Trophoblast cell (in vitro differentiated cells and primary cell): ENCODE results near the gene DYRK1A.

ENCODE experiments used
- DNase-seq, 2 donors: peaks; one replicate each; pipeline ENCODE4 v3.0.0-alpha.2; 2016
- H2AFZ ChIP-seq: 2 replicates; pipeline ENCODE4 v1.6.1; 2013; ENCODE audit warnings: low read length, moderate library complexity, mild to moderate bottlenecking; ENCODE audit not compliant: insufficient read depth, poor library complexity
- H2AK5ac ChIP-seq: 2 replicates; pipeline ENCODE4 v1.6.1; 2013; ENCODE audit warnings: mild to moderate bottlenecking, low read length
- H2BK120ac ChIP-seq: 2 replicates; pipeline ENCODE4 v1.6.1; 2013; ENCODE audit warnings: low read length, mild to moderate bottlenecking, moderate library complexity; ENCODE audit not compliant: insufficient read depth, poor library complexity
- H2BK12ac ChIP-seq: 2 replicates; pipeline ENCODE4 v1.6.1; 2013; ENCODE audit warnings: mild to moderate bottlenecking, low read length, moderate library complexity
- H2BK5ac ChIP-seq: 2 replicates; pipeline ENCODE4 v1.6.1; 2013; ENCODE audit warnings: low read length, low read depth, moderate library complexity, mild to moderate bottlenecking; ENCODE audit not compliant: poor library complexity
- H3K14ac ChIP-seq: 2 replicates; pipeline ENCODE4 v1.6.1; 2013; ENCODE audit warnings: mild to moderate bottlenecking, low read length
- H3K18ac ChIP-seq: 2 replicates; pipeline ENCODE4 v1.6.1; 2013; ENCODE audit warnings: mild to moderate bottlenecking, low read length
- H3K23ac ChIP-seq: 2 replicates; pipeline ENCODE4 v1.6.1; 2013; ENCODE audit warnings: low read length
- H3K27ac ChIP-seq: 2 replicates; pipeline ENCODE4 v1.5.1; 2013; ENCODE audit warnings: low read depth, mild to moderate bottlenecking, inconsistent platforms, low read length, moderate library complexity
- H3K27me3 ChIP-seq: 2 replicates; pipeline ENCODE4 v1.6.1; 2013; ENCODE audit warnings: inconsistent platforms, mild to moderate bottlenecking, low read length, moderate library complexity; ENCODE audit not compliant: insufficient read depth
- H3K36me3 ChIP-seq, 2 experiments: 1 replicate in 1 of 2; 2 replicates in 1 of 2; pipeline ENCODE4 v1.6.1; 2013; ENCODE audit warnings: low read length in 2 of 2, mild to moderate bottlenecking in 2 of 2, moderate library complexity in 1 of 2; ENCODE audit not compliant: insufficient read depth in 2 of 2, control insufficient read depth in 1 of 2
- H3K4ac ChIP-seq: 2 replicates; pipeline ENCODE4 v1.6.1; 2013; ENCODE audit warnings: low read depth, mild to moderate bottlenecking, low read length, moderate library complexity
- H3K4me1 ChIP-seq, 2 experiments: 1 replicate in 1 of 2; 2 replicates in 1 of 2; pipeline ENCODE4 v1.6.1; 2013; ENCODE audit warnings: low read length in 2 of 2, mild to moderate bottlenecking in 2 of 2, moderate library complexity in 1 of 2; ENCODE audit not compliant: insufficient read depth in 2 of 2, control insufficient read depth in 1 of 2
- H3K4me2 ChIP-seq: 2 replicates; pipeline ENCODE4 v1.6.1; 2013; ENCODE audit warnings: inconsistent platforms, mild to moderate bottlenecking, low read length, moderate library complexity
- H3K4me3 ChIP-seq: 2 replicates; pipeline ENCODE4 v1.5.1; 2013; ENCODE audit warnings: mild to moderate bottlenecking, low read depth, low read length, inconsistent platforms
- H3K79me1 ChIP-seq: one replicate; pipeline ENCODE4 v1.6.1; 2013; ENCODE audit warnings: low read length
- H3K79me2 ChIP-seq: 2 replicates; pipeline ENCODE4 v1.6.1; 2013; ENCODE audit warnings: low read length, mild to moderate bottlenecking; ENCODE audit not compliant: control insufficient read depth, insufficient read depth, poor library complexity
- H3K9ac ChIP-seq: 2 replicates; pipeline ENCODE4 v1.6.1; 2013; ENCODE audit warnings: mild to moderate bottlenecking, low read length
- H3K9me3 ChIP-seq: 2 replicates; pipeline ENCODE4 v1.6.1; 2013; ENCODE audit warnings: low read depth, mild to moderate bottlenecking, control low read depth, inconsistent platforms, low read length; ENCODE audit not compliant: insufficient read depth
- H4K12ac ChIP-seq: 2 replicates; pipeline ENCODE4 v1.6.1; 2013; ENCODE audit warnings: low read depth, mild to moderate bottlenecking, low read length, moderate library complexity
- H4K8ac ChIP-seq: 2 replicates; pipeline ENCODE4 v1.6.1; 2013; ENCODE audit warnings: low read depth, mild to moderate bottlenecking, low read length, moderate library complexity
- H4K91ac ChIP-seq: one replicate; pipeline ENCODE4 v1.6.1; 2013; ENCODE audit warnings: low read depth, mild to moderate bottlenecking, low read length, moderate library complexity
- WGBS: extraction: QIAGEN DNeasy Blood & Tissue Kit; methylation state at CpG from one replicate; pipeline ENCODE4 v1.1.7; 2013; ENCODE audit warnings: missing lambda C conversion rate; ENCODE audit not compliant: insufficient read length, insufficient coverage; ENCODE audit errors: extremely low coverage; 5-methylcytosine and 5-hydroxymethylcytosine counted together

Gene DYRK1A

GRCh38 chr21:37393030-37393429 is 26.5 kb downstream of the DYRK1A start:
- Histone ChIP-seq H3K79me1 (no peaks in the 10 kb centered on the region), H2AFZ (no peak overlapping the region), H3K9me3 (no peaks in the 10 kb centered on the region), H3K79me2 (peaks cover 32% of the 10 kb centered on the region), H3K18ac (no peak overlapping the region), H3K4me2 (no peak overlapping the region), H2BK5ac (no peak overlapping the region), H3K4me3 (no peak overlapping the region), H3K4me1 (no peaks in the 10 kb centered on the region), H2AK5ac (no peak overlapping the region), H4K8ac (no peak overlapping the region), H4K91ac (no peak overlapping the region), H2BK120ac (no peak overlapping the region), H3K4ac (peak overlapping the region; percentile 57), H3K27me3 (no peaks in the 10 kb centered on the region), H3K23ac (no peak overlapping the region), H2BK12ac (no peak overlapping the region), H4K12ac (no peak overlapping the region), H3K9ac (no peak overlapping the region), H3K27ac (no peak overlapping the region), H3K14ac (no peak overlapping the region), H3K36me3 (no peaks in the 10 kb centered on the region)
- DNase-seq, result no peak
- WGBS, result no CpG with 5 or more reads among the region's 2 CpGs

GRCh38 chr21:37393786-37394185 is 27.2 kb downstream of the DYRK1A start:
- Histone ChIP-seq H3K27me3 (no peaks in the 10 kb centered on the region), H3K9me3 (no peaks in the 10 kb centered on the region), H2BK120ac (no peak overlapping the region), H4K91ac (no peak overlapping the region), H3K14ac (no peak overlapping the region), H3K79me2 (peaks cover 30% of the 10 kb centered on the region), H4K12ac (no peak overlapping the region), H2BK12ac (no peak overlapping the region), H3K4me3 (no peak overlapping the region), H3K27ac (no peak overlapping the region), H3K4me1 (no peaks in the 10 kb centered on the region), H2AFZ (no peak overlapping the region), H3K36me3 (no peaks in the 10 kb centered on the region), H3K23ac (no peak overlapping the region), H3K79me1 (no peaks in the 10 kb centered on the region), H4K8ac (no peak overlapping the region), H3K9ac (no peak overlapping the region), H3K4me2 (no peak overlapping the region), H2BK5ac (no peak overlapping the region), H3K4ac (peak overlapping the region; percentile 96), H3K18ac (no peak overlapping the region), H2AK5ac (no peak overlapping the region)
- no peak for DNase-seq
- WGBS, result no CpG with 5 or more reads among the region's 3 CpGs

GRCh38 chr21:37395961-37396360 is 29.4 kb downstream of the DYRK1A start:
- H3K27ac ChIP-seq, result no peak overlapping the region
- no CpG with 5 or more reads among the region's 2 CpGs for WGBS
- no peaks in the 10 kb centered on the region for H3K9me3 ChIP-seq
- H3K4me2 ChIP-seq, result no peak overlapping the region
- H3K18ac ChIP-seq, result no peak overlapping the region
- no peak overlapping the region for H3K9ac ChIP-seq
- H4K91ac ChIP-seq, result no peak overlapping the region
- no peaks in the 10 kb centered on the region for H3K36me3 ChIP-seq
- no peak overlapping the region for H2BK120ac ChIP-seq
- no peaks in the 10 kb centered on the region for H3K4me1 ChIP-seq
- peak overlapping the region; percentile 71 for H3K4ac ChIP-seq
- no peak for DNase-seq
- H2BK5ac ChIP-seq, result no peak overlapping the region
- H3K4me3 ChIP-seq, result no peak overlapping the region
- no peaks in the 10 kb centered on the region for H3K79me1 ChIP-seq
- no peak overlapping the region for H4K12ac ChIP-seq
- no peak overlapping the region for H4K8ac ChIP-seq
- no peak overlapping the region for H3K14ac ChIP-seq
- H2AK5ac ChIP-seq, result no peak overlapping the region
- no peak overlapping the region for H2BK12ac ChIP-seq
- H3K79me2 ChIP-seq, result peaks cover 36% of the 10 kb centered on the region
- H3K23ac ChIP-seq, result no peak overlapping the region
- no peaks in the 10 kb centered on the region for H3K27me3 ChIP-seq
- no peak overlapping the region for H2AFZ ChIP-seq

GRCh38 chr21:37396855-37397254 is 30.3 kb downstream of the DYRK1A start:
- H3K14ac ChIP-seq, result no peak overlapping the region
- H3K23ac ChIP-seq, result no peak overlapping the region
- no peak overlapping the region for H4K12ac ChIP-seq
- H3K9ac ChIP-seq, result no peak overlapping the region
- H3K4me1 ChIP-seq, result no peaks in the 10 kb centered on the region
- no peak overlapping the region for H3K4me2 ChIP-seq
- peak; percentile 21 to 49 for DNase-seq
- H2AK5ac ChIP-seq, result no peak overlapping the region
- no peak overlapping the region for H3K18ac ChIP-seq
- H2AFZ ChIP-seq, result no peak overlapping the region
- H3K4ac ChIP-seq, result peak overlapping the region; percentile 10
- H3K79me1 ChIP-seq, result no peaks in the 10 kb centered on the region
- H2BK120ac ChIP-seq, result no peak overlapping the region
- H4K91ac ChIP-seq, result no peak overlapping the region
- H2BK12ac ChIP-seq, result no peak overlapping the region
- no peak overlapping the region for H3K27ac ChIP-seq
- H3K9me3 ChIP-seq, result no peaks in the 10 kb centered on the region
- no peaks in the 10 kb centered on the region for H3K36me3 ChIP-seq
- H3K4me3 ChIP-seq, result no peak overlapping the region
- no peak overlapping the region for H2BK5ac ChIP-seq
- WGBS, result no CpG with 5 or more reads among the region's 6 CpGs
- no peak overlapping the region for H4K8ac ChIP-seq
- no peaks in the 10 kb centered on the region for H3K27me3 ChIP-seq
- H3K79me2 ChIP-seq, result peaks cover 37% of the 10 kb centered on the region
